Activated T-cell treated with anti-CD3 and anti-CD28 coated beads for 24 hours (primary cell): Measurements from ENCODE around the gene HDAC1.
"Not testable (repeated sequence)": the region's sequence is repeated elsewhere in the genome, so short reads cannot be mapped to it uniquely, and the experiment has no call there.

Experiments used
- DNase-seq: peaks from one replicate; pipeline ENCODE4 v3.0.0-alpha.2; 2020; ENCODE audit warnings: low read depth

HDAC1 gene

GRCh38 chr1:32291708-32292538, at the start of gene HDAC1:
Gene HDAC1 (plus strand): TSS chr1:32292083. CDS start chr1:32292170, 87 bp downstream.
- DNase-seq = peak; percentile 96

- DNase-seq = no peak
Measured at GRCh38 chr1:32242341-32242851, 49.5 kb upstream of the HDAC1 start.

GRCh38 chr1:32246888-32247273, 45.0 kb upstream of the HDAC1 start, which contains the start of gene FAM167B:
Gene FAM167B (plus strand): TSS chr1:32247222. CDS start chr1:32247422, 200 bp downstream.
- no peak for DNase-seq

GRCh38 chr1:32247452-32247851, 44.4 kb upstream of the HDAC1 start:
- no peak for DNase-seq

- peak; percentile 73 for DNase-seq
Measured at GRCh38 chr1:32247983-32248889, 43.6 kb upstream of the HDAC1 start.

GRCh38 chr1:32249831-32250525, 41.9 kb upstream of the HDAC1 start:
- DNase-seq = peak; percentile 77

- DNase-seq = peak; percentile 62
Measured at GRCh38 chr1:32250893-32251716, 40.8 kb upstream of the HDAC1 start, which contains the start of gene LCK. Gene LCK (plus strand): TSS chr1:32251265. CDS start chr1:32274330, 23,065 bp downstream.

- no peak for DNase-seq
Measured at GRCh38 chr1:32255072-32256071, 36.5 kb upstream of the HDAC1 start.

GRCh38 chr1:32256473-32257226, 35.2 kb upstream of the HDAC1 start:
- DNase-seq = no peak

GRCh38 chr1:32257227-32257508, 34.7 kb upstream of the HDAC1 start:
- DNase-seq = no peak

GRCh38 chr1:32263236-32263593, 28.7 kb upstream of the HDAC1 start:
- DNase-seq = not testable (repeated sequence)

- DNase-seq = no peak
Measured at GRCh38 chr1:32263744-32264143, 28.1 kb upstream of the HDAC1 start.

- no peak for DNase-seq
Measured at GRCh38 chr1:32265846-32266245, 26.0 kb upstream of the HDAC1 start.

- no peak for DNase-seq
Measured at GRCh38 chr1:32266921-32267591, 24.8 kb upstream of the HDAC1 start.

- no peak for DNase-seq
Measured at GRCh38 chr1:32269744-32270143, 22.1 kb upstream of the HDAC1 start.

GRCh38 chr1:32272557-32273390, 19.1 kb upstream of the HDAC1 start:
- no peak for DNase-seq

GRCh38 chr1:32273391-32274208, 18.3 kb upstream of the HDAC1 start:
- peak; percentile 75 for DNase-seq
